Stimulated activated CD8-positive, alpha-beta memory T cell treated with anti-CD3 and anti-CD28 coated beads, Interleukin-7, amount 100 ng/mL, for 24 hours (primary cell): Measurements from ENCODE around the gene THBS4.
A peak's percentile ranks its signal among the peaks of the same experiment; 100 is the strongest.

Experiments used
- DNase-seq: peaks from one replicate; pipeline ENCODE4 v3.0.0-alpha.2; 2020; ENCODE audit warnings: low read depth

The THBS4 gene

GRCh38 chr5:80034962-80035821 is at the start of gene THBS4:
THBS4 (plus strand) TSS chr5:80035348; CDS start chr5:80035538, 190 bp downstream.
- DNase-seq = no peak

DNA sequence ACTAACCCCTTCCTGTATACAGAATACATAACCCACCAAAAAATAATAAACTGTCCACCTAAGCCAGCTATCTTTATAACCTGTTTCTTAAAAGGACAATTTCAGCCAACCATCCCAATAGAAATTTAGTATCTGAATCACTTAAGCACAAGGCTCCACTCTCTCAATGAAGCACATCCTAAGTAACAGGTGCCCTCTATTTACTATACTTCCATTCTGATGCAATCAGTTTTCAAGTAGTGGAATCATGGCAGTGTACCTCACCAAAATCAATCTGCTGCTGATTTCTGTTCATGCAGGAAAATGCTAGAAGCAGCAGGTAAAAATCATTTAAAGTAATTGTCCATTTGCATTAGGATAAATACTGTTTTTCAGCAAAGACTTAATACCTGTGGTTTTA is 48.9 kb upstream of the THBS4 start:
- no peak for DNase-seq

DNA sequence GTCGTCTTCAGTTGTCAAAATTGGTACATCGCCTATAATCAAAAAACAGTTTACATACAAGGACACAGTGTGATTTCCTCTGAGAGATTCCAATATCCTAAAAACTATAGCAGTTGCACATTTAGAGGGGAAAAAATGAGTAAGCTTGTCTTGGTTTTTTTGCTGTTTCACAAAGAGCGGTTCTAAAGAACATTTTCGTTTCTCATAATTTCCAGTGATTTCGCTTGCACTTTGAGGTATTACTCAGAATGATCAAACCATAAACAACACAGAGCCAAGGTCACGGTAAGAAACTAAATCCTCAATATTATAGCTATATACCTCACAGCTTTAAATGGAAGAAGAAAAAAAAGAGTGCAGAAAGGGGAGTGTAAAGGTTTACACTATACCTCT is 44.9 kb upstream of the THBS4 start:
- DNase-seq = no peak

DNA sequence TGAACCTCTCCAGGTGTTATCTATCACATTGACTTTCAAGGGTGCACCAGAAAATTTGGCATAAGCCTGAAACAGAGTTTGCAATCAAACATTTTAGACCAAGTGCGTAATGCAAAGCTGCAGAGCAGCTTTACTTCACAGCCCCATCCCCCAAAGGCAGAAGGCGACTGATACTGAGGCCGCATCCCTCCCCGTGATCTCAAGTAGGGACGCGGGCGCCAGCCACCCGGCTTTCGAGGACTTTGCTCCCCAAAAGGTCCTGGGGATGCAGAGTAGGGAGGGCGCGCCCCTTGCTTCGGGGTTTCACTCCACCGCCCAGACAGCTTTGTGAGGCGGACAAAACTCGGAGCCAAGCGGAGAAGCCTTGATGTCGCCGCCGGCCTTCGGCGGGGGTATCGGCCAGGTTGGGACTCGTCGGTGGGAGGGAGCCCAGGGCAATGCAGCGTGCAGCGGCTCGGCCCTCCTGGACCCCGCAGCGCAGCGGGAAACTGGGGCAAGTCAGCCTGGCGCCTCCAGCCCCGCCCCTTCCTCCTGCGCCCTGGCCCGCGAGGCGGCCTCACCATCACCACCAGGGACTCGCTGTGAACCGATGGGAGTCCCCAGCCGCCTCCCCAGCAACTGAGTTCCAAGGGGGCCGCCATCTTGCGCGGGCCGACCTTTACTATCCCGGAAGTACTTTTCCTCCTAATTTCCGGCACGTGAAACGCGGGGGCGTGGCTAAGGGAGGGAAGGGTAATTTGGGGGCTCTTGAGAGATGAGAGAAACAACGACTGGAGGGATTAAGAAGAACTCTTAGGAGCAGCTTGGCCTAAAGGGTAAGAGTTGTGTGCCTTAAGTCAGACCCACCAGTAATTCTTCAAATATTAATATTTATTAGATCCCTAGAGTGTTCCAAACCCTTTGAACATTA is 44.3 kb upstream of the THBS4 start, which contains the start of gene MTX3:
Gene MTX3 (minus strand): TSS at position 665 of the 910 bp plus-strand sequence. CDS start 24 bp downstream, at position 641.
- DNase-seq = peak; percentile 87

DNA sequence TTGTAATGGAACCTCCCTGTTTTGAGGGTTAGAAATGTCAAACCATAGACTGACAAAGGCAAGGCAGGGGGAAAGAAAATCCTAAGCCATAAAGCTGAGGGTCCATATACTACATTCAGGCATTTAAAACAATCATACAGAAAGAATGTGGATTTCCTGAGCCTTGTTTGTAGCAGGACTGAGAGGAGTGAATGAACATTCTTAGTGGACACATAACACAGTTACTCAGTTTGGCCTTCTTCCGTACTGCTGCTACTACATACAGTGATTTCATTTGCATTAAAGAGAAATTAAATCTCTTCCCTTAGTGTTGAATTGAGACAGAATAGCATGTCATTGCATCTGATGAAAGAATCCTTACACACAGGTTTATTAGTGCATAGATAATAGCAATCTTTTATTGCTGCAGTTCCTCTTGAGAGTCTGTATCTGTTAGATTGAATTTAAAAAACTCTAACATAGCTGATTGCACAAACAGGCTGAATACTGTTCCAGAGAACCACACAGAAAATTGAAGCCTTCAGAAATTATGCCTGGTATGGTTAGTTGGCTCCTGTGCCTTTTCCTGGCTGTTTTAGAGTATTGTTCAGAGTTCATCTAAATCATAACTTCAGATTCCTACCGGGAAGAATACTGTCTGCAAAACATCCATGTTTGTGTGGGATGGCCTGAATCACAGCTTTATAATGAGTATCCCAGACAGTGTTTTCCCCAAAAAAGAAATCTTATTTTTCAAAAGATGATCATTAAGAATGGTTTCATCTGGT is 42.1 kb upstream of the THBS4 start:
- no peak for DNase-seq

DNA sequence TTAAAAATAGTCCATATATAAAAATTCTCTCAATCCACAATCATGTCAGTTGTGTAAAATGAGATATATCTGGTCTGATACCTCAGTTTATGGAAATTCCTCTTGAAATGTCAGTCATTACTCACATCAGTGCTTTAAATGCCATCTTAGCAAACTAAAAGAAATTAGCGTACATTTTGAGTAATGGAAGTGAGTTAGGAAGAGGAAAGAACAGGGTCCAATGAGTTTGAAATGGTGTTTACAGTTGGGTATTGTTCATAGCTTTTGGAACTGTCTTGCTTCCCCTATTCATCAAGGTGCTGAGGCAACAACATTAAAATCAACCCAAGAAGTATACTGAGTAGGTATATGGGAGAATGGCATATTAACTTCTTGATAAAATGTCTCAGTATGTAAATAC is 35.4 kb upstream of the THBS4 start:
- DNase-seq = no peak

GRCh38 chr5:80002677-80003076 is 32.5 kb upstream of the THBS4 start:
- no peak for DNase-seq

DNA sequence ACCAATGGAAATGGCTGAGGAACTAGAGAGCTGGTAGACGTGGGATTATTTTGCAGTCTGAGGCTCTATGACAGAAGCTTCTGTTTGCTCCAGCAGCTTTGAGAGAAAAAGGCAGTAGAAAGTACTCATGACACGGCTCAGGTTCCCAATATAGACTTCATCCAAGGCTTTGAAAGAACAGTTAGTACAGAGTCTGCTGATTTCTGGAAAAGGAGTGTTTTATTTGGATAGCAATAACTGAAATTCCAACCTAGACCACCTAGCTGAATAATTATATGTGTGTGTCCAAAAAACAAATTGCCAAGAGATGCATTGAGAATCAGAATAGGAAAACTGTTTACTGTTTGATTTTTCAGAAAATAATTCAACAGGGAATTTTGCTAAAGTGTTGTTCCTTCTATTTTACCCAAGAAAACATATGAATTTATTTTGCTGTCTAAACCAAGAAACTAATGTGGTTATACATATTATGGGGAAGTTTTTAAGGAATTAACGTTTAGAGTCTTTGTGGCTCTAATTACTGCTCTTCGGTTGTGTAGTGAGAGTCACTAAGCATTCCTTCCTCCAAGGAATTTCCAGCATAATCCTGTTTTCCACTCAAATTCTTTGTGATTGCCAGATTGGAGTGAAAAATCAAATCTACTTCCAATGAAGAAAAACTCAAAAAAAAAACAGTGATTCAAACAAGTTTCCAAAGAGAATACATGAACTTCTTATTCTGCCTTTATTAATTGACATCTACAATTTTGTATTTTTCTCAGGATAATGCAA is 26.0 kb upstream of the THBS4 start:
- DNase-seq = no peak

GRCh38 chr5:80010754-80011392 is 24.3 kb upstream of the THBS4 start:
- no peak for DNase-seq

DNA sequence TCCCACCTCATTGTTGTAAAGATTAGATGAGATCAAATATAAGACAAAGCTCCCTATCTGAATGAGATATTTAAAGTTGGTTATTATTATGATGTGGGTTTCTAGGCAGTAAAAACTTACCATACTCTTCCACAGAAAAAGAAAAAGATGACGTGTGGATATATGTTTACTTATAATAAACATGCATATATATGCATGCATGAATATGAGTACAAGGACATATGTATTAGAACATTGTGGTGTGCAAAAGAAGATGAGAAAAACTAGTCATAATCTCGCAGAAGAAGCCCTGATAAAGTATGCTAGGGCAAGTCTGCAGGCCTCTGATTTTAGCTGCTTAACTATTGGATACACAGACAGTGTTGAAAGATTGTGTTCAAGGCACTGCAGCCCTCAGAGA is 10.1 kb upstream of the THBS4 start:
- DNase-seq = no peak

GRCh38 chr5:80026841-80027240 is 8.3 kb upstream of the THBS4 start:
- DNase-seq = no peak

- DNase-seq = no peak
Observed at GRCh38 chr5:80031109-80031508, 4.0 kb upstream of the THBS4 start.

- DNase-seq = no peak
Observed at GRCh38 chr5:80033513-80033912, 1.6 kb upstream of the THBS4 start.

DNA sequence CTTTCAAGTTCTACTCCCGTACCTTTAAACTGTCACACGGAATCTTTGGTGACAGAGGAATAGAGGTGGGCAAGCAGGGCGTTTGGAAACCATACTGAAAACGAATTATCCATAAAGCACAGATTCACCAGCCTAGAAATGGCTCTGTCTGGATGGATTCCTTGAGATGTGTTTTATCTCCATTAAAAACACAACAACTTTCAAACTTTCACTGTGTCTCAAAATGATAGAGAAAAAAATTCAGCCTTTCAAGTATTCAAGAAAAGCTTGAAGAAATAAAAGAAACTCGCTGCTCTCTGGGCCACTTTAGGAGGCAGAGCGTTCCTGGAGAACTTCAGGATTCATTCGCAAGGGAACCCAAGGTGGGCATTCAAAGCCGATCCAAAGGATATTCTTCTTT is 589 bp upstream of the THBS4 start:
- no peak for DNase-seq

GRCh38 chr5:80035839-80036238 is 691 bp downstream of the THBS4 start:
- DNase-seq = no peak

GRCh38 chr5:80036615-80037014 is 1.5 kb downstream of the THBS4 start:
- DNase-seq = no peak

- DNase-seq = no peak
Observed at GRCh38 chr5:80037366-80037765, 2.2 kb downstream of the THBS4 start.

DNA sequence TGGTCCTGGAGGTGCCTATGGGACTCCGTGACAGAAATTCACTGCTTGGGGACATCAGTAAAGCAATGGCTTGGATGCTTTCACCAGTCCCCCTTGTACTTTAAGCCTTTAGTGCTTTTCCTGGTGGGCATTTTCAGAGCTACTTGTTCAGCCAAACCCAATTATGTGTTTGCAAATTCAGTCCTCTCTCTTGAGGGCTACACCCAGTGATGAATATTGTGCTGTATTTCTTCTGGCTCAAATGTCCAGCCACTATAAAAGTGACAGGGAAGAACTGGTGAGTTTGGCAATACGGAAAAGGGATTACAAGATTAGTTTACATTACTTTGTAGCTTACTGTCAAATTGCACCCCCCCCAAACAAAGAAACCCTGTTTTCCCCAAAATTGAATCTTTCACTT is 4.5 kb downstream of the THBS4 start:
- DNase-seq = no peak

GRCh38 chr5:80041527-80041926 is 6.4 kb downstream of the THBS4 start:
- no peak for DNase-seq

DNA sequence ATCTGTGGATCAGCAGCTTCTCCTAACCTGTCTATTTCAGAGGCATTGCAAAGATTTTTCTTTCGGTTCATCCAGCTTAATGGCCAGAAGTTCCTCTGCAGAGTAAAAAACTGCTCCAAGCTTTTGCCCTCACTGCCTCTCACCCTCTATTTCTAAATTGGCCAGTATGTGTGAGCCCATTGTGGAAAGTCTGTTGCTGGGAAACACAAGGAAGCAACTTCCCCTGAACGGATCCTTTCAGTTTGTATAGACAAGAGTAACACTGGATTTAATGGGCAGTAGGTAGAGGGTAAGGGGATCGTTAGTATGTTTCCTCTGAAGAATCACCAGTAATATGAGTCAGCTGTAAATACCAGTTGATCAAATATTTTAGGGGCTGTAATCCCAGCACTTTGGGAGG is 7.2 kb downstream of the THBS4 start:
- no peak for DNase-seq

DNA sequence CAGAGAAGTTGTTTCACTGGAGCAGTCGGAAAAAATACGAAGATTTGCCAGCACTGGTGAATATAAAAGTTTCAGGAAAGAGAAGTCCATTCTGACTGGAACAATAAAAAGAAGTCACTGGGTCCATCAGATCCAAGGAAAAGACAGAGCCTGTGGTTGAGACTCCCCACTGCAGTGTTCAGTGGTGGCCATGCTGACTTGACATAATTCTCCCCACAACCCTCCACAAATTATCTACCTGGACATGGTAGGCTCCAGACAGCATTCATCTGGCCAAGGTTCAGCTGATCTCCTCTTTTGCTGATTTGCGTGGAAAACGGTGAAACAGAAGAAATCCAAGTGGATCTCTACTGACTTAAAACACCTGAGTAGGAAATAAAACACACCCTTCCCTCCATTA is 8.0 kb downstream of the THBS4 start:
- no peak for DNase-seq
